Liver (tissue), 9 donors: Measurements from ENCODE around the gene NAA50. TPM values are rescaled to one million over a fixed set of nuclear protein-coding genes. Genes with fewer than 3 reads are reported as not detected.

Experiments
- DNase-seq: peaks from one replicate; pipeline ENCODE4 v3.0.0-alpha.2; 2017; ENCODE audit warnings: low spot score
- H3K27ac ChIP-seq, 2 donors: one replicate each; pipeline ENCODE4 v1.7.0; 2013; ENCODE audit warnings: inconsistent platforms in 2 of 2, low read length in 2 of 2, control low read depth in 1 of 2, low read depth in 1 of 2, mild to moderate bottlenecking in 1 of 2
- H3K27me3 ChIP-seq, 4 donors: one replicate each; pipeline versions ENCODE4 v1.6.1 to v1.7.0; 2013; ENCODE audit warnings: low read length in 3 of 4, inconsistent platforms in 1 of 4, mild to moderate bottlenecking in 1 of 4, moderate library complexity in 1 of 4; ENCODE audit not compliant: control insufficient read depth in 4 of 4, insufficient read depth in 4 of 4
- H3K36me3 ChIP-seq, 4 donors: one replicate each; pipeline versions ENCODE4 v1.6.1 to v1.7.0; 2013; ENCODE audit warnings: low read length in 3 of 4, mild to moderate bottlenecking in 3 of 4, low read depth in 1 of 4, moderate library complexity in 1 of 4; ENCODE audit not compliant: control insufficient read depth in 4 of 4, insufficient read depth in 3 of 4
- H3K4me1 ChIP-seq, 4 donors: one replicate each; pipeline versions ENCODE4 v1.6.1 to v1.7.0; 2013; ENCODE audit warnings: low read length in 3 of 4, mild to moderate bottlenecking in 3 of 4, moderate library complexity in 1 of 4; ENCODE audit not compliant: control insufficient read depth in 4 of 4, insufficient read depth in 4 of 4
- H3K4me3 ChIP-seq, 3 donors: one replicate each; pipeline versions ENCODE4 v1.6.1 to v1.7.0; 2013; ENCODE audit warnings: low read length in 3 of 3, control low read depth in 1 of 3, low read depth in 1 of 3, mild to moderate bottlenecking in 1 of 3
- H3K9ac ChIP-seq, 2 donors: one replicate each; pipeline ENCODE4 v1.7.0; 2013; ENCODE audit warnings: low read length in 2 of 2, mild to moderate bottlenecking in 2 of 2, moderate library complexity in 2 of 2, control low read depth in 1 of 2, low read depth in 1 of 2
- H3K9me3 ChIP-seq, 4 donors: one replicate each; pipeline versions ENCODE4 v1.6.1 to v1.7.0; 2013; ENCODE audit warnings: low read length in 3 of 4; ENCODE audit not compliant: control insufficient read depth in 4 of 4
- ATF3 ChIP-seq: IDR thresholded peaks from 2 replicates; pipeline ENCODE4 v1.6.1; 2016; ENCODE audit warnings: antibody characterized with exemption
- EGR1 ChIP-seq, 2 donors: IDR thresholded peaks; 2 replicates each; pipeline ENCODE4 v1.6.1; 2016 to 2018; ENCODE audit warnings: antibody characterized with exemption in 2 of 2, low read depth in 2 of 2
- FOXA2 ChIP-seq: IDR thresholded peaks from 2 replicates; pipeline ENCODE4 v1.6.1; 2016; ENCODE audit warnings: antibody characterized with exemption
- GABPA ChIP-seq, 2 donors: IDR thresholded peaks in 1 of 2; conservative IDR thresholded peaks in 1 of 2; 2 replicates each; pipeline ENCODE4 v1.6.1; 2016; ENCODE audit warnings: antibody characterized with exemption in 2 of 2, mild to moderate bottlenecking in 1 of 2, moderate library complexity in 1 of 2
- HNF4A ChIP-seq, 2 donors: conservative IDR thresholded peaks; 2 replicates each; pipeline ENCODE4 v1.6.1; 2016; ENCODE audit warnings: antibody characterized with exemption in 2 of 2, mild to moderate bottlenecking in 2 of 2
- HNF4G ChIP-seq: IDR thresholded peaks from 2 replicates; pipeline ENCODE4 v1.6.1; 2016; ENCODE audit warnings: antibody characterized with exemption
- JUND ChIP-seq, 2 donors: IDR thresholded peaks; 2 replicates each; pipeline ENCODE4 v1.6.1; 2016; ENCODE audit warnings: antibody characterized with exemption in 2 of 2
- NR2F2 ChIP-seq: IDR thresholded peaks from 2 replicates; pipeline ENCODE4 v1.6.1; 2016; ENCODE audit warnings: antibody characterized with exemption
- REST ChIP-seq: IDR thresholded peaks from 2 replicates; pipeline ENCODE4 v1.6.1; 2016; ENCODE audit warnings: antibody characterized with exemption, mild to moderate bottlenecking
- RXRA ChIP-seq, 2 donors: IDR thresholded peaks; 2 replicates each; pipeline ENCODE4 v1.6.1; 2017 to 2018; ENCODE audit warnings: antibody characterized with exemption in 2 of 2, mild to moderate bottlenecking in 1 of 2
- SP1 ChIP-seq: IDR thresholded peaks from 2 replicates; pipeline ENCODE4 v1.6.1; 2018; ENCODE audit warnings: antibody characterized with exemption, mild to moderate bottlenecking
- TAF1 ChIP-seq: conservative IDR thresholded peaks from 2 replicates; pipeline ENCODE4 v1.6.1; 2016; ENCODE audit warnings: antibody characterized with exemption, mild to moderate bottlenecking
- ZBTB33 ChIP-seq: IDR thresholded peaks from 2 replicates; pipeline ENCODE4 v1.6.1; 2016; ENCODE audit warnings: antibody characterized with exemption
- WGBS: extraction: QIAGEN DNeasy Blood & Tissue Kit; methylation state at CpG from one replicate; pipeline ENCODE4 v1.1.7; 2013; 5-methylcytosine and 5-hydroxymethylcytosine counted together
- polyA plus RNA-seq, 2 donors: library from polyadenylated mRNA; stranded (reverse) in 1 of 2; unstranded in 1 of 2; fragments of 200-250 nt in 1 of 2; fragments of >200 nt in 1 of 2; fragmentation: Nextera tagmentation in 1 of 2; extraction: Ambion mirVana in 1 of 2; gene quantifications; one replicate each; pipeline versions ENCODE4 v1.2.1 to v1.2.3, GENCODE V29; 2013 to 2015
- total RNA-seq, 2 donors: library from RNA; depleted of rRNA; stranded (reverse); fragments of >200 nt; gene quantifications; one replicate each; pipeline ENCODE4 v1.2.3, GENCODE V29; 2014
- TF ChIP-seq, protein P1 (sequence below): IDR thresholded peaks from 2 replicates; pipeline ENCODE4 v1.6.1; 2016; ENCODE audit warnings: antibody characterized with exemption
- donor health status: healthy.
- donor health status: healthy.
- donor health status: healthy.
- donor health status: healthy.
- donor health status: healthy.

Gene NAA50
- total and polyA plus RNA-seq, 4 donors: 37.3 to 162 (median 73.9) TPM

DNA sequence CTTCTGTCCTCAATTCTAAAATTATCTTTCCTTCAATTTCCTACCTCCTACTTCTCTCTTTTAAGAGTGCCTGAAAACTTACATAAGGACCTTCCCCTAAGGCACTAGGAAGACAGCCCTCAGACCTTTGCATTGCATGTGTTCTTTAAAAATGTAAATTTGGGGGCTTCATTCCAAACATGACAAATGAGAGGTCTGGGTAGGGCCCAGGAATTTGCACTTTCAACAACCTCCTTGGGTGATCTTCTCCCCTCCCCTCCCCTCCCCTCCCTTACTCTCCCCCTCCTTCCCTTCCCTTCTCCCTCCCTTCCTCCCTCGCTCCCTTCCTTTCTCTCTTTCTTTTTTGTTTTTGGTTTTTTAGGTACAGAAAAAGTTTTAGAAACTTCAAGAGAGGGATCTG lies 68.3 kb downstream of the NAA50 start:
- Histone ChIP-seq H3K9me3 (no peaks in the 10 kb centered on the region), H3K27ac (no peak overlapping the region), H3K36me3 (peaks cover 0 to 6% (median 3%) of the 10 kb centered on the region in 4 donors), H3K4me1 (peaks cover 2 to 23% (median 10%) of the 10 kb centered on the region in 4 donors), H3K4me3 (no peak overlapping the region), H3K9ac (no peak overlapping the region), H3K27me3 (no peaks in the 10 kb centered on the region)
- 94% methylated on average over 1 of the region's 1 CpG for WGBS
- TF ChIP-seq ZBTB33 (no peak), HNF4A (conservative IDR thresholded peaks at IDR 0.05) (no peak), FOXA2 (no peak), GABPA (IDR thresholded peaks at IDR 0.05 in 1 of 2, conservative IDR thresholded peaks at IDR 0.05 in 1 of 2) (no peak), RXRA (IDR thresholded peaks at IDR 0.05) (no peak), EGR1 (IDR thresholded peaks at IDR 0.05; ENCODE audit: low read depth in 2 of 2) (no peak), JUND (IDR thresholded peaks at IDR 0.05) (no peak)
- DNase-seq: no peak

DNA sequence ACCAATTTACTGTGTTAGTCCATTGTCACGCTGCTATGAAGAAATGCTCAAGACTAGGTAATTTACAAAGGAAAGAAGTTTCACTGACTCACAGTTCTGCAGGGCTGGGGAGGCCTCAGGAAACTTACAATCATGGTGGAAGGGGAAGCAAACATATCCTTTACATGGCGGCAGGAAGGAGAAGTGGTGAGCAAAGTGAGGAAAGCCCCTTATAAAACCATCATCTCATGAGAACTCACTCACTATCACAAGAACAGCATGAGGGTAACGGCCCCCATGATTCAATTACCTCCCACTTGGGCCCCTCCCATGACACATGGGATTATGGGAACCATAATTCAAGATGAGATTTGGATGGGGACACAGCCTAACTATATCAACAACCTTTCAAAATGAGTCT lies 69.8 kb downstream of the NAA50 start:
- Histone ChIP-seq H3K9me3 (no peaks in the 10 kb centered on the region), H3K27me3 (no peaks in the 10 kb centered on the region), H3K4me3 (no peak overlapping the region), H3K36me3 (peaks cover 0 to 9% (median 5%) of the 10 kb centered on the region in 4 donors), H3K4me1 (peaks cover 2 to 20% (median 10%) of the 10 kb centered on the region in 4 donors), H3K27ac (no peak overlapping the region), H3K9ac (no peak overlapping the region)
- no peak for DNase-seq
- WGBS: 87% methylated on average over 3 of the region's 3 CpGs
- TF ChIP-seq SP1 (no peak), HNF4G (no peak), EGR1 (IDR thresholded peaks at IDR 0.05; ENCODE audit: low read depth in 2 of 2) (no peak), ATF3 (no peak), RXRA (IDR thresholded peaks at IDR 0.05) (no peak), REST (no peak), ZBTB33 (no peak), NR2F2 (no peak), TAF1 (no peak)
- TF ChIP-seq, protein P1, sequence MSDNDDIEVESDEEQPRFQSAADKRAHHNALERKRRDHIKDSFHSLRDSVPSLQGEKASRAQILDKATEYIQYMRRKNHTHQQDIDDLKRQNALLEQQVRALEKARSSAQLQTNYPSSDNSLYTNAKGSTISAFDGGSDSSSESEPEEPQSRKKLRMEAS: no peak
